Measurements from ENCODE around the gene CAMK1D. TPM values are rescaled to one million over a fixed set of nuclear protein-coding genes. Genes with fewer than 3 reads are reported as not detected.

The CAMK1D gene
- total and polyA plus RNA-seq, 2 of the 8 experiments (the other 6 are each of a cell fraction or from before 2014, with no cell fraction given) = 3.5 to 10.6 TPM

- TF ChIP-seq CHD7 (IDR thresholded peaks at IDR 0.05; ENCODE audit: insufficient replicate concordance, low read length) = no peak
- TF ChIP-seq POLR2AphosphoS5 (IDR thresholded peaks at IDR 0.05; ENCODE audit: low read depth, low read length) = no peak
- TF ChIP-seq JUND (IDR thresholded peaks at IDR 0.05; ENCODE audit: low read length) = no peak
- TF ChIP-seq CTBP2 (IDR thresholded peaks at IDR 0.05; ENCODE audit: borderline replicate concordance, insufficient read depth, insufficient read length, low read length) = no peak
- no peak for TF ChIP-seq TAF7 (optimal IDR thresholded peaks at IDR 0.05; ENCODE audit: borderline replicate concordance, low read depth, low read length)
- TF ChIP-seq MAFK (IDR thresholded peaks at IDR 0.05; ENCODE audit: low read depth, low read length) = no peak
- TF ChIP-seq PHF8 (conservative IDR thresholded peaks at IDR 0.05; ENCODE audit: low read depth, low read length) = no peak
Measured at GRCh38 chr10:12709000-12709401, 359.7 kb downstream of the CAMK1D start (continued).

Data from H1 (cell line).